ENCODE measurements around the gene HOXC9. TPM values are rescaled to one million over a fixed set of nuclear protein-coding genes. Genes with fewer than 3 reads are reported as not detected.
"Not testable (repeated sequence)": the region's sequence is repeated elsewhere in the genome, so short reads cannot be mapped to it uniquely, and the experiment has no call there.

HOXC9 gene
- total RNA-seq, 1 experiment from 2014 or later = 0.54 TPM

- CTCF ChIA-PET = interaction anchor here (0.6 to 1.1 kb wide), 3 partner anchors 31 to 152 kb away, joined by 3 to 6 read pairs (median 3); partner anchors contain the start of genes HOXC13 and HOXC8
- intact Hi-C loops (cut with micrococcal nuclease; ENCODE audit: unreplicated experiment) = no loop called here
- H3K36me3 Mint-ChIP-seq (ENCODE audit: insufficient read depth, unreplicated experiment) = no peaks in the 10 kb centered on the region
- no peaks in the 10 kb centered on the region for H3K9me3 Mint-ChIP-seq (ENCODE audit: low read depth, unreplicated experiment)
- H3K27me3 Mint-ChIP-seq (ENCODE audit: unreplicated experiment) = peaks cover 99% of the 10 kb centered on the region
- no peak for DNase-seq
- TF ChIP-seq CTCF (IDR thresholded peaks at IDR 0.05; ENCODE audit: unreplicated experiment) = no peak
- H3K27ac Mint-ChIP-seq (ENCODE audit: unreplicated experiment) = no peak overlapping the region
- no peak overlapping the region for H3K4me3 Mint-ChIP-seq (ENCODE audit: low read depth, unreplicated experiment)
- no TSS peak for BruUV-seq (replicated peaks)
- H3K4me1 Mint-ChIP-seq (ENCODE audit: low read depth, unreplicated experiment) = no peaks in the 10 kb centered on the region
Measured at GRCh38 chr12:54039417-54040147, 39.6 kb downstream of the HOXC9 start.

GRCh38 chr12:54040148-54040494, 40.2 kb downstream of the HOXC9 start:
- TF ChIP-seq CTCF (IDR thresholded peaks at IDR 0.05; ENCODE audit: unreplicated experiment) = no peak
- H3K9me3 Mint-ChIP-seq (ENCODE audit: low read depth, unreplicated experiment) = no peaks in the 10 kb centered on the region
- H3K27me3 Mint-ChIP-seq (ENCODE audit: unreplicated experiment) = peaks cover 99% of the 10 kb centered on the region
- no TSS peak for BruUV-seq (replicated peaks)
- no peaks in the 10 kb centered on the region for H3K36me3 Mint-ChIP-seq (ENCODE audit: insufficient read depth, unreplicated experiment)
- DNase-seq = no peak
- H3K27ac Mint-ChIP-seq (ENCODE audit: unreplicated experiment) = no peak overlapping the region
- no peaks in the 10 kb centered on the region for H3K4me1 Mint-ChIP-seq (ENCODE audit: low read depth, unreplicated experiment)
- CTCF ChIA-PET = interaction anchor here (0.6 kb wide), 1 partner anchor 31 kb away, joined by 6 read pairs; the partner anchor contains the start of gene HOXC8
- intact Hi-C loops (cut with micrococcal nuclease; ENCODE audit: unreplicated experiment) = no loop called here
- H3K4me3 Mint-ChIP-seq (ENCODE audit: low read depth, unreplicated experiment) = no peak overlapping the region

- no peak overlapping the region for H3K4me3 Mint-ChIP-seq (ENCODE audit: low read depth, unreplicated experiment)
Measured at GRCh38 chr12:54040648-54041047, 40.7 kb downstream of the HOXC9 start.

GRCh38 chr12:54041097-54041690, 41.2 kb downstream of the HOXC9 start:
- Mint-ChIP-seq H3K4me1 (ENCODE audit: low read depth, unreplicated experiment) (no peaks in the 10 kb centered on the region), H3K27me3 (ENCODE audit: unreplicated experiment) (peaks cover 99% of the 10 kb centered on the region), H3K27ac (ENCODE audit: unreplicated experiment) (no peak overlapping the region), H3K36me3 (ENCODE audit: insufficient read depth, unreplicated experiment) (no peaks in the 10 kb centered on the region), H3K9me3 (ENCODE audit: low read depth, unreplicated experiment) (no peaks in the 10 kb centered on the region), H3K4me3 (ENCODE audit: low read depth, unreplicated experiment) (no peak overlapping the region)
- intact Hi-C loops (cut with micrococcal nuclease; ENCODE audit: unreplicated experiment) = no loop called here
- no peak for TF ChIP-seq CTCF (IDR thresholded peaks at IDR 0.05; ENCODE audit: unreplicated experiment)
- no TSS peak for BruUV-seq (replicated peaks)
- CTCF ChIA-PET = interaction anchor here (0.6 to 0.9 kb wide), 2 partner anchors 19 to 316 kb away, joined by 4 read pairs; no protein-coding TSS in a partner anchor
- DNase-seq = no peak

More at GRCh38 chr12:54040648-54041047, 40.7 kb downstream of the HOXC9 start:
- CTCF ChIA-PET = no interaction called here
- no TSS peak for BruUV-seq (replicated peaks)
- intact Hi-C loops (cut with micrococcal nuclease; ENCODE audit: unreplicated experiment) = no loop called here
- Mint-ChIP-seq H3K27me3 (ENCODE audit: unreplicated experiment) (peaks cover 99% of the 10 kb centered on the region), H3K36me3 (ENCODE audit: insufficient read depth, unreplicated experiment) (no peaks in the 10 kb centered on the region), H3K27ac (ENCODE audit: unreplicated experiment) (no peak overlapping the region), H3K4me1 (ENCODE audit: low read depth, unreplicated experiment) (no peaks in the 10 kb centered on the region), H3K9me3 (ENCODE audit: low read depth, unreplicated experiment) (no peaks in the 10 kb centered on the region)
- TF ChIP-seq CTCF (IDR thresholded peaks at IDR 0.05; ENCODE audit: unreplicated experiment) = no peak
- DNase-seq = no peak

DNA sequence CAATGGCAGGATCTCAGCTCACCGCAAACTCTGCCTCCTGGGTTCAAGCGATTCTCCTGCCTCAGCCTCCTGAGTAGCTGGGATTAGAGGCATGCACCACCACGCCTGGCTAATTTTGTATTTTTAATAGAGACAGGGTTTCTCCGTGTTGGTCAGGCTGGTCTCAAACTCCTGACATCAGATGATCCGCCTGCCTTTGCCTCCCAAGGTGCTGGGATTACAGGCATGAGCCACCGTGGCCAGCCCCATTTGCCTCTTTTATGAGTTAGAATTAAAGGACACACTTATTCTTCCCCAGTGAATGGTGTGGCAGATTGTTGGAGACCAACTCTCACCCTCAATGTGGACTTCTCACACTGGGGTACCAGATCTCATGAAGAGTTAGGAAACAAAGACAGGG, 42.1 kb downstream of the HOXC9 start:
- CTCF ChIA-PET; BruUV-seq (replicated peaks); DNase-seq; H3K4me1 Mint-ChIP-seq (ENCODE audit: low read depth, unreplicated experiment); H3K27ac Mint-ChIP-seq (ENCODE audit: unreplicated experiment); intact Hi-C loops (cut with micrococcal nuclease; ENCODE audit: unreplicated experiment); H3K36me3 Mint-ChIP-seq (ENCODE audit: insufficient read depth, unreplicated experiment); H3K4me3 Mint-ChIP-seq (ENCODE audit: low read depth, unreplicated experiment); H3K9me3 Mint-ChIP-seq (ENCODE audit: low read depth, unreplicated experiment): not testable (repeated sequence)
- H3K27me3 Mint-ChIP-seq (ENCODE audit: unreplicated experiment) = peaks cover 100% of the 10 kb centered on the region

Data from Calu3 (cell line).